Panc1 (cell line): Measurements from ENCODE around the gene ZDHHC14. TPM values are rescaled to one million over a fixed set of nuclear protein-coding genes. Genes with fewer than 3 reads are reported as not detected.

Source experiments
- ATAC-seq: fragments of 200-7000 bp; cut with Tn5 transposase; 2 replicates; pipeline ENCODE4 v1.9.1; 2020; ENCODE audit warnings: mild to moderate bottlenecking, moderate library complexity
- BruUV-seq: library from RNA; stranded (reverse); fragments of 400-500 nt; replicated peaks from 2 replicates; lab custom pipeline; 2021; lab: Mats Ljungman, UMichigan
- CTCF ChIA-PET: fragments of 300-600 bp; sonication (Branson Sonifier 250); formaldehyde crosslinking; loops from one replicate; lab custom pipeline; 2022; ENCODE audit warnings: antibody characterized with exemption; lab: Charles Lee
- POLR2A ChIA-PET: fragments of 300-600 bp; sonication (Branson Sonifier 250); formaldehyde crosslinking; loops from one replicate; lab custom pipeline; 2022; ENCODE audit warnings: antibody characterized with exemption; lab: Charles Lee
- DNase-seq: peaks from one replicate; pipeline ENCODE4 v3.0.0-alpha.2; 2010; ENCODE audit warnings: low read depth, low spot score
- H3K27ac ChIP-seq: 2 replicates; pipeline ENCODE4 v1.5.1; 2011; ENCODE audit warnings: mild to moderate bottlenecking, low read length, inconsistent platforms
- H3K27me3 ChIP-seq: fragments of 200-500 bp; sonication (Bioruptor generic); 2 replicates; pipeline ENCODE4 v1.6.0; 2014; ENCODE audit warnings: low read length, inconsistent platforms; ENCODE audit not compliant: control insufficient read depth, insufficient read depth
- H3K36me3 ChIP-seq: fragments of 200-500 bp; sonication (Bioruptor generic); 2 replicates; pipeline ENCODE4 v1.5.1; 2014; ENCODE audit warnings: inconsistent platforms, mild to moderate bottlenecking, low read length, moderate library complexity; ENCODE audit not compliant: control insufficient read depth, insufficient read depth
- H3K4me1 ChIP-seq: 2 replicates; pipeline ENCODE4 v1.5.1; 2011; ENCODE audit warnings: inconsistent platforms, mild to moderate bottlenecking, low read length, moderate library complexity; ENCODE audit not compliant: control insufficient read depth, insufficient read depth
- H3K4me3 ChIP-seq, 2 experiments: 2 replicates each; pipeline ENCODE4 v1.5.1; 2011 to 2012; ENCODE audit warnings: low read depth in 2 of 2, low read length in 2 of 2, mild to moderate bottlenecking in 2 of 2, inconsistent platforms in 1 of 2, moderate library complexity in 1 of 2
- H3K9me3 ChIP-seq: fragments of 200-500 bp; sonication (Bioruptor generic); 2 replicates; pipeline ENCODE4 v1.5.1; 2014; ENCODE audit warnings: low read depth, mild to moderate bottlenecking, inconsistent platforms, low read length, moderate library complexity; ENCODE audit not compliant: control insufficient read depth, insufficient read depth
- CTCF ChIP-seq: fragments of 450-650 bp; IDR thresholded peaks from 2 replicates; pipeline ENCODE4 v1.5.1; 2017; ENCODE audit warnings: mild to moderate bottlenecking
- POLR2AphosphoS5 ChIP-seq: IDR thresholded peaks from 2 replicates; pipeline ENCODE4 v1.6.1; 2012; ENCODE audit warnings: mild to moderate bottlenecking, low read depth, low read length, moderate library complexity
- REST ChIP-seq, 2 experiments: IDR thresholded peaks; 2 replicates each; pipeline ENCODE4 v1.6.1; 2011 to 2012; ENCODE audit warnings: low read depth in 2 of 2, control low read depth in 1 of 2, low read length in 1 of 2, mild to moderate bottlenecking in 1 of 2, moderate library complexity in 1 of 2; ENCODE audit not compliant: insufficient read depth in 1 of 2
- SIN3A ChIP-seq: IDR thresholded peaks from 2 replicates; pipeline ENCODE4 v1.6.1; 2012; ENCODE audit warnings: low read depth, mild to moderate bottlenecking, low read length, moderate library complexity, borderline replicate concordance; ENCODE audit not compliant: insufficient read depth
- TCF7L2 ChIP-seq: IDR thresholded peaks from 2 replicates; pipeline ENCODE4 v1.6.1; 2011; ENCODE audit warnings: mild to moderate bottlenecking, low read depth, low read length, inconsistent platforms
- in situ Hi-C: cut with HindIII; loops from 2 replicates; pipeline ENCODE4 v1.10.0; 2016; ENCODE audit warnings: low sequenced_read_pairs, low pct_unique_long_range_greater_than_20kb
- intact Hi-C: fragments of 100-400 bp; cut with micrococcal nuclease; formaldehyde crosslinking; loops from one replicate; pipeline ENCODE4 v1.10.0; 2022; ENCODE audit not compliant: unreplicated experiment
- total RNA-seq: library from RNA; stranded (reverse); gene quantifications from one replicate; pipeline ENCODE4 v1.2.1, GENCODE V29; 2021; ENCODE audit not compliant: unreplicated experiment

Gene ZDHHC14
- total RNA-seq, 1 experiment from 2014 or later = 19.9 TPM

GRCh38 chr6:157628463-157628862, 247.5 kb downstream of the ZDHHC14 start:
- Histone ChIP-seq H3K4me3 (no peak overlapping the region), H3K9me3 (no peaks in the 10 kb centered on the region), H3K27me3 (no peaks in the 10 kb centered on the region), H3K27ac (no peak overlapping the region), H3K36me3 (no peaks in the 10 kb centered on the region), H3K4me1 (no peaks in the 10 kb centered on the region)
- intact Hi-C loops (no loop called here), in situ Hi-C loops (no loop called here)
- DNase-seq = no peak
- BruUV-seq = no TSS peak
- CTCF ChIA-PET = no interaction called here
- ATAC-seq = no peak
- TF ChIP-seq POLR2AphosphoS5 = no peak
- no peak for TF ChIP-seq REST (IDR thresholded peaks at IDR 0.05; ENCODE audit: insufficient read depth in 1 of 2, low read depth in 2 of 2, low read length in 1 of 2)
- no peak for TF ChIP-seq TCF7L2
- no peak for TF ChIP-seq CTCF
- no peak for TF ChIP-seq SIN3A
- POLR2A ChIA-PET = no interaction called here

GRCh38 chr6:157629220-157629619, 248.2 kb downstream of the ZDHHC14 start:
- no peak for ATAC-seq
- ChIA-PET POLR2A (interaction anchor here (0.7 kb wide), 1 partner anchor 20 kb away, joined by 8 read pairs; no protein-coding TSS in a partner anchor), CTCF (no interaction called here)
- no peak overlapping the region for H3K27ac ChIP-seq
- no peaks in the 10 kb centered on the region for H3K27me3 ChIP-seq
- intact Hi-C loops (no loop called here), in situ Hi-C loops (no loop called here)
- no peaks in the 10 kb centered on the region for H3K4me1 ChIP-seq
- TF ChIP-seq POLR2AphosphoS5 (no peak), SIN3A (no peak)
- H3K36me3 ChIP-seq = no peaks in the 10 kb centered on the region
- no peak for DNase-seq
- H3K4me3 ChIP-seq = no peak overlapping the region
- H3K9me3 ChIP-seq = no peaks in the 10 kb centered on the region
- BruUV-seq = no TSS peak

- H3K36me3 ChIP-seq = no peaks in the 10 kb centered on the region
- intact Hi-C loops (no loop called here), in situ Hi-C loops (no loop called here)
- ATAC-seq (no peak), DNase-seq (no peak)
- ChIA-PET CTCF (no interaction called here), POLR2A (no interaction called here)
- BruUV-seq = no TSS peak
- no peaks in the 10 kb centered on the region for H3K4me1 ChIP-seq
- H3K4me3 ChIP-seq = no peak overlapping the region
- H3K27me3 ChIP-seq = no peaks in the 10 kb centered on the region
- H3K9me3 ChIP-seq = no peaks in the 10 kb centered on the region
- no peak for TF ChIP-seq POLR2AphosphoS5
- H3K27ac ChIP-seq = no peak overlapping the region
Observed at GRCh38 chr6:157630463-157631080, 249.6 kb downstream of the ZDHHC14 start.
